ENCODE data around the gene KIRREL3. TPM values are rescaled to one million over a fixed set of nuclear protein-coding genes. Genes with fewer than 3 reads are reported as not detected.

The KIRREL3 gene
- total and polyA plus RNA-seq, 2 donors (not counting 3 experiments of a cell fraction or from before 2014, with no cell fraction given) = not detected

- dilution Hi-C loops (cut with MboI; ENCODE audit: extremely low pct_ligation_motif_present, low sequenced_read_pairs) = no loop called here
Measured at GRCh38 chr11:126700768-126701519, 299.6 kb downstream of the KIRREL3 start.

More at GRCh38 chr11:126700768-126701519, 299.6 kb downstream of the KIRREL3 start:
- H3K36me3 ChIP-seq (ENCODE audit: control insufficient read depth in 2 of 2, extremely low read depth in 1 of 2, insufficient read depth in 2 of 2, low read length in 2 of 2) = no peaks in the 10 kb centered on the region
- H3K9me1 ChIP-seq (replicated peaks; ENCODE audit: control insufficient read depth, extremely low read depth, insufficient read depth, low read length) = no peaks in the 10 kb centered on the region
- H4K20me1 ChIP-seq (replicated peaks; ENCODE audit: control insufficient read depth, extremely low read depth, insufficient read depth, low read length) = no peaks in the 10 kb centered on the region
- ChIA-PET CTCF (no interaction called here), POLR2A (no interaction called here)
- H2AFZ ChIP-seq (ENCODE audit: low read depth, low read length) = no peak overlapping the region
- no peak overlapping the region for H3K27ac ChIP-seq (ENCODE audit: insufficient read depth, low read depth, low read length)
- no peaks in the 10 kb centered on the region for H3K4me1 ChIP-seq (ENCODE audit: control insufficient read depth, extremely low read depth, insufficient read depth, low read length)
- intact Hi-C loops (cut with micrococcal nuclease) = no loop called here
- no peak overlapping the region for H3K4me2 ChIP-seq (ENCODE audit: insufficient read depth, low read length)
- H3K79me2 ChIP-seq (ENCODE audit: control insufficient read depth, insufficient read depth, low read length) = no peaks in the 10 kb centered on the region
- H3K4me3 ChIP-seq (replicated peaks in 1 of 3; ENCODE audit: insufficient read depth in 1 of 3, low read depth in 1 of 3, low read length in 3 of 3) = no peak overlapping the region
- DNase-seq (ENCODE audit: low read depth, low spot score) (no peak), FAIRE-seq (no peak)
- no peaks in the 10 kb centered on the region for H3K9me3 ChIP-seq (replicated peaks; ENCODE audit: control insufficient read depth, insufficient read depth, low read length)
- no TSS peak for BruUV-seq (replicated peaks)
- TF ChIP-seq MAX (IDR thresholded peaks at IDR 0.05; ENCODE audit: insufficient read depth, insufficient read length) = no peak
- no peak for TF ChIP-seq JUN (IDR thresholded peaks at IDR 0.05; ENCODE audit: borderline replicate concordance, insufficient read depth, insufficient read length, low read depth)
- TF ChIP-seq EZH2 (IDR thresholded peaks at IDR 0.05; ENCODE audit: borderline replicate concordance, low read depth, low read length, severe bottlenecking) = no peak
- no peak for TF ChIP-seq CTCF (IDR thresholded peaks at IDR 0.05; ENCODE audit: extremely low read depth in 1 of 2, insufficient read depth in 1 of 2, low read depth in 1 of 2, low read length in 2 of 2)
- no peaks in the 10 kb centered on the region for H3K27me3 ChIP-seq (ENCODE audit: control insufficient read depth in 2 of 2, insufficient read depth in 2 of 2, low read length in 2 of 2)
- H3K9ac ChIP-seq (replicated peaks; ENCODE audit: extremely low read depth, insufficient read depth, low read length) = no peak overlapping the region

Data from endothelial cell of umbilical vein (primary cell).